T-helper 17 cell (primary cell): ENCODE results near the gene KAT5. TPM values are rescaled to one million over a fixed set of nuclear protein-coding genes. Genes with fewer than 3 reads are reported as not detected.

Experiments used
- total RNA-seq, 4 donors: library from RNA in 2 of 4; stranded (reverse) in 2 of 4; gene quantifications; one replicate each; pipeline ENCODE4 v1.2.3 and lab custom pipeline; 2022 to 2026

Gene KAT5
- total RNA-seq, 2 donors from 2014 or later: 120 to 123 TPM

Other genes starting within 250 kb of the KAT5 start
- over 10,000 TPM; 25,853 to 29,025 TPM for gene MALAT1, start 213.2 kb upstream of the KAT5 start, total RNA-seq
- 10 to 100 TPM; 56.6 to 61.7 TPM for gene SCYL1, start 187.2 kb upstream of the KAT5 start, total RNA-seq
- gene LTBP3, start 153.9 kb upstream of the KAT5 start, total RNA-seq: 100 to 1,000 TPM; 123 to 187 TPM
- 10 to 100 TPM; 30.3 to 39.0 TPM for gene ZNRD2, start 141.8 kb upstream of the KAT5 start, total RNA-seq
- gene FAM89B, start 139.7 kb upstream of the KAT5 start, total RNA-seq: 10 to 100 TPM; 41.2 to 44.4 TPM
- 100 to 1,000 TPM; 123 to 152 TPM for gene EHBP1L1, start 136.2 kb upstream of the KAT5 start, total RNA-seq
- 1 to 10 TPM; 4.7 to 5.7 TPM for gene KCNK7, start 116.5 kb upstream of the KAT5 start, total RNA-seq
- 10 to 100 TPM; 63.1 to 64.6 TPM for gene MAP3K11, start 98.0 kb upstream of the KAT5 start, total RNA-seq
- 10 to 100 TPM; 56.0 to 60.5 TPM for gene PCNX3, start 96.5 kb upstream of the KAT5 start, total RNA-seq
- gene SIPA1, start 74.2 kb upstream of the KAT5 start, total RNA-seq: 100 to 1,000 TPM; 142 to 182 TPM
- 100 to 1,000 TPM; 302 to 378 TPM for gene RELA, start 49.3 kb upstream of the KAT5 start, total RNA-seq
- gene RNASEH2C, start 8.5 kb downstream of the KAT5 start, total RNA-seq: 10 to 100 TPM; 30.8 to 34.3 TPM
- gene AP5B1, start 68.7 kb downstream of the KAT5 start, total RNA-seq: 10 to 100 TPM; 12.5 to 17.4 TPM
- gene OVOL1, start 74.8 kb downstream of the KAT5 start, total RNA-seq: under 1 TPM in 1 of 2 donors, not detected in 1; 0.39 TPM
- under 1 TPM; 0.27 to 0.34 TPM for gene SNX32, start 121.7 kb downstream of the KAT5 start, total RNA-seq
- 100 to 1,000 TPM; 642 to 738 TPM for gene CFL1, start 145.9 kb downstream of the KAT5 start, total RNA-seq
- gene MUS81, start 148.2 kb downstream of the KAT5 start, total RNA-seq: 10 to 100 TPM; 44.9 to 55.0 TPM
- gene EFEMP2, start 160.5 kb downstream of the KAT5 start, total RNA-seq: 1 to 10 TPM; 5.1 to 8.0 TPM
- gene CTSW, start 167.6 kb downstream of the KAT5 start, total RNA-seq: 10 to 100 TPM; 19.7 to 52.7 TPM
- gene FIBP, start 176.2 kb downstream of the KAT5 start, total RNA-seq: 10 to 100 TPM; 27.7 to 30.4 TPM
- 10 to 100 TPM; 27.4 to 28.0 TPM for gene CCDC85B, start 178.4 kb downstream of the KAT5 start, total RNA-seq
- gene FOSL1, start 188.1 kb downstream of the KAT5 start, total RNA-seq: 1 to 10 TPM; 3.7 to 8.5 TPM
- gene C11orf68, start 206.8 kb downstream of the KAT5 start, total RNA-seq: 10 to 100 TPM; 14.1 to 18.1 TPM
- gene DRAP1, start 207.2 kb downstream of the KAT5 start, total RNA-seq: 10 to 100 TPM; 63.1 to 65.7 TPM
- gene TSGA10IP, start 233.2 kb downstream of the KAT5 start, total RNA-seq: not detected
- gene SART1, start 249.5 kb downstream of the KAT5 start, total RNA-seq: 10 to 100 TPM; 74.2 to 80.9 TPM